Endometrial microvascular endothelial cells (primary cell): Measurements from ENCODE around the gene PRAMEF33. TPM values are rescaled to one million over a fixed set of nuclear protein-coding genes. Genes with fewer than 3 reads are reported as not detected.
"Not testable (repeated sequence)": the region's sequence is repeated elsewhere in the genome, so short reads cannot be mapped to it uniquely, and the experiment has no call there.

Experiments used
- in situ Hi-C: cut with HindIII; loops from 2 replicates; pipeline ENCODE4 v1.10.0; 2017; ENCODE audit warnings: low sequenced_read_pairs, low pct_unique_long_range_greater_than_20kb; ENCODE audit errors: inconsistent ontology term
- total RNA-seq: library from RNA; depleted of rRNA; stranded (reverse); fragments of >200 nt; gene quantifications from one replicate; pipeline ENCODE4 v1.2.3, GENCODE V29; 2015; ENCODE audit errors: inconsistent ontology term

Gene PRAMEF33
- total RNA-seq, result not detected

GRCh38 chr1:13303239-13303638, at the start of gene PRAMEF33:
PRAMEF33 (plus strand) TSS chr1:13303539; CDS start chr1:13305955, 2,416 bp downstream.
- in situ Hi-C loops, result not testable (repeated sequence)

GRCh38 chr1:13253898-13254297, 49.4 kb upstream of the PRAMEF33 start, which contains the start of gene PRAMEF5:
PRAMEF5 (plus strand) TSS chr1:13254198; CDS start chr1:13259269, 5,071 bp downstream.
- in situ Hi-C loops, result not testable (repeated sequence)

- in situ Hi-C loops, result not testable (repeated sequence)
Observed at GRCh38 chr1:13265124-13265523, 38.2 kb upstream of the PRAMEF33 start.

- in situ Hi-C loops, result not testable (repeated sequence)
Observed at GRCh38 chr1:13277016-13277415, 26.3 kb upstream of the PRAMEF33 start.

- in situ Hi-C loops, result not testable (repeated sequence)
Observed at GRCh38 chr1:13279617-13280016, 23.7 kb upstream of the PRAMEF33 start.

GRCh38 chr1:13285037-13285436, 18.3 kb upstream of the PRAMEF33 start, which contains the start of gene PRAMEF8:
PRAMEF8 (minus strand) TSS chr1:13285137; CDS start chr1:13284091, 1,046 bp downstream.
- in situ Hi-C loops, result not testable (repeated sequence)

GRCh38 chr1:13289030-13289429, 14.3 kb upstream of the PRAMEF33 start:
- in situ Hi-C loops, result not testable (repeated sequence)

GRCh38 chr1:13297216-13297931, 6.0 kb upstream of the PRAMEF33 start:
- in situ Hi-C loops, result not testable (repeated sequence)

GRCh38 chr1:13298699-13299098, 4.6 kb upstream of the PRAMEF33 start:
- in situ Hi-C loops, result not testable (repeated sequence)

- in situ Hi-C loops, result not testable (repeated sequence)
Observed at GRCh38 chr1:13302197-13302596, 1.1 kb upstream of the PRAMEF33 start.

- in situ Hi-C loops, result not testable (repeated sequence)
Observed at GRCh38 chr1:13315281-13315680, 11.9 kb downstream of the PRAMEF33 start, which contains the start of gene PRAMEF15. PRAMEF15 (plus strand) TSS chr1:13315581; CDS start chr1:13318408, 2,827 bp downstream.

- in situ Hi-C loops, result not testable (repeated sequence)
Observed at GRCh38 chr1:13342496-13342895, 39.2 kb downstream of the PRAMEF33 start.

GRCh38 chr1:13347034-13347433, 43.7 kb downstream of the PRAMEF33 start, which contains the start of gene PRAMEF14:
PRAMEF14 (minus strand) TSS chr1:13347134; CDS start chr1:13345314, 1,820 bp downstream.
- in situ Hi-C loops, result not testable (repeated sequence)

GRCh38 chr1:13353476-13353875, 50.1 kb downstream of the PRAMEF33 start:
- in situ Hi-C loops, result not testable (repeated sequence)

GRCh38 chr1:13354475-13354874, 51.1 kb downstream of the PRAMEF33 start:
- in situ Hi-C loops, result not testable (repeated sequence)

GRCh38 chr1:13356774-13357173, 53.4 kb downstream of the PRAMEF33 start:
- in situ Hi-C loops, result not testable (repeated sequence)

Other genes with a start within 250 kb of the PRAMEF33 start
- gene PRAMEF27, start 247.0 kb upstream of the PRAMEF33 start, total RNA-seq, result not detected
- gene HNRNPCL3, start 242.8 kb upstream of the PRAMEF33 start, total RNA-seq, result not detected
- gene PRAMEF25, start 232.8 kb upstream of the PRAMEF33 start, total RNA-seq, result not detected
- not detected for gene HNRNPCL2, start 186.7 kb upstream of the PRAMEF33 start, total RNA-seq
- gene PRAMEF26, start 147.5 kb upstream of the PRAMEF33 start, total RNA-seq, result not detected
- gene HNRNPCL4, start 137.9 kb upstream of the PRAMEF33 start, total RNA-seq, result not detected
- not detected for gene PRAMEF9, start 131.7 kb upstream of the PRAMEF33 start, total RNA-seq
- not detected for gene PRAMEF13, start 102.1 kb upstream of the PRAMEF33 start, total RNA-seq
- gene PRAMEF18, start 77.4 kb upstream of the PRAMEF33 start, total RNA-seq, result not detected
- gene PRAMEF5, start 49.3 kb upstream of the PRAMEF33 start, total RNA-seq, result not detected
- gene PRAMEF8, start 18.4 kb upstream of the PRAMEF33 start, total RNA-seq, result not detected
- not detected for gene PRAMEF15, start 12.0 kb downstream of the PRAMEF33 start, total RNA-seq
- gene PRAMEF14, start 43.6 kb downstream of the PRAMEF33 start, total RNA-seq, result not detected
- gene PRAMEF19, start 68.4 kb downstream of the PRAMEF33 start, total RNA-seq, result not detected
- gene PRAMEF17, start 86.1 kb downstream of the PRAMEF33 start, total RNA-seq, result not detected
- gene PRAMEF20, start 106.9 kb downstream of the PRAMEF33 start, total RNA-seq, result not detected
- not detected for gene LRRC38, start 210.5 kb downstream of the PRAMEF33 start, total RNA-seq